H1 (cell line): ENCODE data around the gene MAOB. TPM values are rescaled to one million over a fixed set of nuclear protein-coding genes. Genes with fewer than 3 reads are reported as not detected.

ENCODE experiments used
- CHD7 ChIP-seq: fragments of 300-600 bp; sonication (generic); IDR thresholded peaks from 2 replicates; pipeline ENCODE4 v1.7.1; 2012; ENCODE audit warnings: low read length, moderate library complexity, mild to moderate bottlenecking, inconsistent platforms; ENCODE audit not compliant: insufficient replicate concordance
- EGR1 ChIP-seq: IDR thresholded peaks from 2 replicates; pipeline ENCODE4 v1.6.1; 2011; ENCODE audit warnings: low read depth, low read length, borderline replicate concordance
- EP300 ChIP-seq, 2 experiments: IDR thresholded peaks; 1 replicate in 1 of 2; 2 replicates in 1 of 2; pipeline ENCODE4 v1.6.1; 2011 to 2012; ENCODE audit warnings: low read depth in 2 of 2, low read length in 2 of 2, mild to moderate bottlenecking in 2 of 2, borderline replicate concordance in 1 of 2, inconsistent platforms in 1 of 2, moderate library complexity in 1 of 2
- NRF1 ChIP-seq: IDR thresholded peaks from 2 replicates; pipeline ENCODE4 v1.6.1; 2011; ENCODE audit warnings: mild to moderate bottlenecking, low read depth, low read length, improper control_type of control experiment
- RBBP5 ChIP-seq: IDR thresholded peaks from 2 replicates; pipeline ENCODE4 v1.7.1; 2012; ENCODE audit warnings: low read depth, mild to moderate bottlenecking, inconsistent platforms, low read length, moderate library complexity, borderline replicate concordance
- RXRA ChIP-seq: IDR thresholded peaks from 2 replicates; pipeline ENCODE4 v1.6.1; 2011; ENCODE audit warnings: low read depth, mild to moderate bottlenecking, low read length, moderate library complexity; ENCODE audit not compliant: insufficient read depth
- polyA plus RNA-seq, 7 experiments: library from polyadenylated mRNA; depleted of rRNA in 3 of 7; stranded (reverse) in 5 of 7; unstranded in 2 of 7; fragments of >200 nt in 5 of 7; fragments of 200-250 nt in 2 of 7; gene quantifications; 1 replicate in 5 of 7; 2 replicates in 1 of 7; 4 replicates in 1 of 7; pipeline versions ENCODE4 v1.2.1 to v1.2.3, GENCODE V29; 2011 to 2013; ENCODE audit warnings: missing spikeins in 2 of 7, mixed read lengths in 2 of 7
- total RNA-seq: library from RNA; stranded (reverse); fragmentation: NEBNext Ultra II Directional; extraction: Animal tissue kit (Norgen Biotek cat#: 25700); gene quantifications from 2 replicates; pipeline ENCODE4 v1.2.1, GENCODE V29; 2021
- TF ChIP-seq, protein P1 (sequence below): IDR thresholded peaks from 2 replicates; pipeline ENCODE4 v1.6.1; 2011; ENCODE audit warnings: low read depth, mild to moderate bottlenecking, low read length; ENCODE audit not compliant: insufficient read depth

The MAOB gene
- total and polyA plus RNA-seq, 2 of the 8 experiments (the other 6 are each of a cell fraction or from before 2014, with no cell fraction given) = 0.73 to 1.1 TPM

DNA sequence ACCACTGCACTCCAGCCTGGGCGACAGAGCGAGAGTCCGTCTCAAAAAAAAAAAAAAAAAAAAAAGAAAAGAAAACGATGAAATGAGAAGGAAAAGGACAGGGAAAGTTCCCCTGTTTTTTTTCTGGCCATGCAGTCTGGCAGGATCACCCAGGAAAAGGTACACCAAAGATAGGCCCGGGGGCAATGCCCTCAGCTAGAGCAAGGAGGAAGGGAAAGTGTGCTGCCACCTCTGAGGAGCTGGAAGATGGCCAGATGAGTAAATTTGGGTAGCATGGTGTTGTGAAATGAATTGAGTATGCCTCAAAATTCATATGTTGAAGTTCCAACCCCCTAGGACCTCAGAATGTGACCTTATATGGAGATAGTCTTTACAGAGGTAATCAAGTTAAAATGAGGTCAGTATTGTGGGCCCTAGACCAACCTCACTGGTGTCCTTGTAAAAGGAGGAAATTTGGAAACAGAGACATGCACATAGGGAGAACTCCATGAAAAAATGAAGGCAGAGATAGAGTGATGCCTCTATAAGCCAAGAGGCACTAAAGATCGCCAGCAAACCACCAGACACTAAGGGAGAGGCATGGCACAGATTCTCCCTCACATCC lies 28.9 kb downstream of the MAOB start (continued):
- TF ChIP-seq CHD7 = no peak
- no peak for TF ChIP-seq RXRA
- TF ChIP-seq EP300 (IDR thresholded peaks at IDR 0.05; ENCODE audit: borderline replicate concordance in 1 of 2, low read depth in 2 of 2, low read length in 2 of 2) = no peak
- no peak for TF ChIP-seq NRF1
- TF ChIP-seq, protein P1, sequence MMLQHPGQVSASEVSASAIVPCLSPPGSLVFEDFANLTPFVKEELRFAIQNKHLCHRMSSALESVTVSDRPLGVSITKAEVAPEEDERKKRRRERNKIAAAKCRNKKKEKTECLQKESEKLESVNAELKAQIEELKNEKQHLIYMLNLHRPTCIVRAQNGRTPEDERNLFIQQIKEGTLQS = no peak
- no peak for TF ChIP-seq RBBP5
- no peak for TF ChIP-seq EGR1
